Dendritic cell treated with granulocyte-macrophage colony-stimulating factor and Interleukin-4, amounts not matched to agents 40 ng/mL and 50 ng/mL, for 4 days (primary cell): ENCODE results near the gene ZNF730.
"Not testable (repeated sequence)": the region's sequence is repeated elsewhere in the genome, so short reads cannot be mapped to it uniquely, and the experiment has no call there.

ENCODE experiments used
- H3K27ac Mint-ChIP-seq: one replicate; pipeline ENCODE4 v1.8.0; 2022; ENCODE audit warnings: mild to moderate bottlenecking, mixed read lengths
- H3K27me3 Mint-ChIP-seq: one replicate; pipeline ENCODE4 v1.8.0; 2022; ENCODE audit warnings: mild to moderate bottlenecking, mixed read lengths
- H3K36me3 Mint-ChIP-seq: one replicate; pipeline ENCODE4 v1.8.0; 2022; ENCODE audit warnings: low read depth, mixed read lengths
- H3K4me1 Mint-ChIP-seq: one replicate; pipeline ENCODE4 v1.8.0; 2022; ENCODE audit warnings: low read depth, mixed read lengths
- H3K4me3 Mint-ChIP-seq: one replicate; pipeline ENCODE4 v1.8.0; 2022; ENCODE audit warnings: mild to moderate bottlenecking, moderate library complexity, mixed read lengths
- H3K9me3 Mint-ChIP-seq: one replicate; pipeline ENCODE4 v1.8.0; 2022; ENCODE audit warnings: mixed read lengths
- intact Hi-C: fragments of 100-400 bp; cut with micrococcal nuclease; formaldehyde crosslinking; loops from one replicate; pipeline ENCODE4 v1.15.0; 2022

ZNF730 gene

GRCh38 chr19:23145617-23146415 is 29.0 kb downstream of the ZNF730 start:
- Mint-ChIP-seq H3K27ac (no peak overlapping the region), H3K4me1 (no peaks in the 10 kb centered on the region), H3K27me3 (no peaks in the 10 kb centered on the region)

GRCh38 chr19:23160766-23161165 is 43.9 kb downstream of the ZNF730 start:
- intact Hi-C loops: no loop called here
- Mint-ChIP-seq H3K27me3 (no peaks in the 10 kb centered on the region), H3K9me3 (peaks cover 83% of the 10 kb centered on the region), H3K36me3 (no peaks in the 10 kb centered on the region), H3K4me3 (no peak overlapping the region), H3K27ac (no peak overlapping the region), H3K4me1 (no peaks in the 10 kb centered on the region)

More at GRCh38 chr19:23145617-23146415, 29.0 kb downstream of the ZNF730 start:
- Mint-ChIP-seq H3K4me3 (no peak overlapping the region), H3K9me3 (peaks cover 66% of the 10 kb centered on the region), H3K36me3 (peaks cover 20% of the 10 kb centered on the region)
- intact Hi-C loops: no loop called here

DNA sequence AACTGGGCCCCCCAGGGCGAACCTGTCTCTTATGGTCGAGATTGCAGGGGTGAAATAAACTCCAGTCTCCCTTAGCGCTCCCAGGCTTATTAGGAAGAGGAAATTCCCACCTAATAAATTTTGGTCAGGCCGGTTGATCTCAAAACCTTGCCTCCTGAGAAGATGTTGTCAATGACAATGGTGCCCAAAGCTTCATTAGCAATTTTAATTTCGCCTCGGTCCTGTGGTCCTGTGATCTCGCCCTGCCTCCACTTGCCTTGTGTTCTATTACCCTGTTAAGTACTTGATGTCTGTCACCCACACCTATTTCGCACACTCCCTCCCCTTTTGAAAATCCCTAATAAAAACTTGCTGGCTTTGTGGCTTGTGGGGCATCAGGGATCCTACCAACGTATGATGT is 51.5 kb downstream of the ZNF730 start:
- H3K27me3 Mint-ChIP-seq, H3K27ac Mint-ChIP-seq, H3K4me3 Mint-ChIP-seq, H3K4me1 Mint-ChIP-seq, intact Hi-C loops, H3K36me3 Mint-ChIP-seq: not testable (repeated sequence)
- H3K9me3 Mint-ChIP-seq: peaks cover 52% of the 10 kb centered on the region

- peaks cover 80% of the 10 kb centered on the region for H3K9me3 Mint-ChIP-seq
- intact Hi-C loops: no loop called here
- no peaks in the 10 kb centered on the region for H3K27me3 Mint-ChIP-seq
- H3K4me3 Mint-ChIP-seq: no peak overlapping the region
- H3K36me3 Mint-ChIP-seq: no peaks in the 10 kb centered on the region
- no peak overlapping the region for H3K27ac Mint-ChIP-seq
- H3K4me1 Mint-ChIP-seq: no peaks in the 10 kb centered on the region
Observed at GRCh38 chr19:23183251-23183650, 66.4 kb downstream of the ZNF730 start.

GRCh38 chr19:23190341-23190740 is 73.5 kb downstream of the ZNF730 start:
- no peaks in the 10 kb centered on the region for H3K4me1 Mint-ChIP-seq
- intact Hi-C loops: no loop called here
- H3K9me3 Mint-ChIP-seq: peaks cover 62% of the 10 kb centered on the region
- no peaks in the 10 kb centered on the region for H3K36me3 Mint-ChIP-seq
- H3K4me3 Mint-ChIP-seq: no peak overlapping the region
- no peak overlapping the region for H3K27ac Mint-ChIP-seq
- no peaks in the 10 kb centered on the region for H3K27me3 Mint-ChIP-seq
